GM15510 (cell line): ENCODE data around the gene NME2.

Experiments
- POLR2A ChIP-seq: IDR thresholded peaks from 3 replicates; pipeline ENCODE4 v1.6.1; 2011; ENCODE audit warnings: borderline replicate concordance; ENCODE audit not compliant: insufficient read length; ENCODE audit errors: extremely low read depth

Gene NME2

DNA sequence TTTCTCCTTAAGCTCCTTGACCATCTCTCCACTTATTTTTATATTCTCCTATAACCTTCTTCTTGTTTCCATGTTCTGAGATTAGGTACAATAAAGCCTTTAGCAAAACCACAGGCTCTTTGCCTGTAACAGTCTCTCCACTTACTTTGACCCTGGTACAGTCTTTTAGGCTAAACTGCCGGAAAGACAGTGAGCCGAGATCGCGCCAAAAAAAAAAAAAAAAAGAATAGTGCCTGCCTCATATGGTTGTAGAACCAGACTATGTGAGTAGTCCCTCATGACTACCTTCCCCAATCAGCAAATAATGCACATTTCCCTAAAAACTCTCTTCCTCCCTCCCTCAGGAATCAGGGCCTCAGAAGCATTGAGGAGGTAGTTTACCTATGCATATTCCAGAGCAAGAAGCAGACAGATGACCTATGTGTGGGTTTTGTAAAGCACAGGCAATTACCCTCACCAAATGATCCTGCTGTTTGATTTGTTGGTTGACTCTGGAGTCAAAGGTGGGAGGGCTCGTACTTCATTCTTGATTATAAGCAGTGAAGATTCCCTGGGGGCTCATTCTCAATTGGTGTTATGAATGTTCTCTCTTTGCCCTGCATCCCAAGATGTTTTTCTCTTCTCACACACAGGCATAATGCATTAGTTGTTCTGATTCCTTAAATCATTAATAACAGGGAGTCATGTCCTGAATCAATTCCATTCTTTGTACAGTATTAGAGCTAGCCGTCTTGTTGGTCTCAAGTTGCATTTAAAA lies 21.8 kb upstream of the NME2 start:
- TF ChIP-seq POLR2A = no peak

DNA sequence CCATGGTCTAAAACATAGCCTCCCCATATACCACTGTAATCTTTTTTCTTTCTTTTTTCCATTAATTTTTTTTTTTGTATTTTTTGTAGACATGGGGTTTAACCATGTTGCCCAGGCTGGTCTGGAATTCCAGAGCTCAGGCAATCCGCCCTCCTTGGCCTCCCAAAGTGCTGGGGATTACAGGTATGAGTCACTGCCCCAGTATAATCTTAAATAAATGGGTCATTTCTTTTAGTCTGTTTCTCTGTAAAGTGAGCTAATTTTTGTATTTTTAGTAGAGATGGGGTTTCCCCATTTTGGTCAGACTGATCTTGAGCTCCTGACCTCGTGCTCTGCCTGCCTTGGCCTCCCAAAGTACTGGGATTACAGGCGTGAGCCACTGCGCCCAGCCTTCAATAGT lies 18.6 kb upstream of the NME2 start:
- no peak for TF ChIP-seq POLR2A

DNA sequence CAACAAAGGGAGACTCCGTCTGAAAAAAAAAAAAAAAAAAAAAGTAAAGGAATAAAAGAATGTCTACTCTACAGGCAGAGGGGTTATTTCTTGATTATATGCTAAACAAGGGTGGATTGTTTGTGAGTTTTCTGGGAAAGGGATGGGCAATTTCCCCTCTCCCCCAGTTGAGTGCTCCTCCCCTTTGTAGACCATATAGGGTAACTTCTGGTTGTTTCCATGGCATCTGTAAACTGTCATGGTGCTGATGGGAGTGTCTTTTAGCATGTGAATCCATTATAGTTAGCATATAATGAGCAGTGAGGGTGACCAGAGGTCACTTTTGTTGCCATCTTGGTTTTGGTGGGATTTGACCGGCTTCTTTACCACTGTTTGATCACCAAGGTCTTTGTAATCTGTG lies 17.0 kb upstream of the NME2 start:
- no peak for TF ChIP-seq POLR2A

DNA sequence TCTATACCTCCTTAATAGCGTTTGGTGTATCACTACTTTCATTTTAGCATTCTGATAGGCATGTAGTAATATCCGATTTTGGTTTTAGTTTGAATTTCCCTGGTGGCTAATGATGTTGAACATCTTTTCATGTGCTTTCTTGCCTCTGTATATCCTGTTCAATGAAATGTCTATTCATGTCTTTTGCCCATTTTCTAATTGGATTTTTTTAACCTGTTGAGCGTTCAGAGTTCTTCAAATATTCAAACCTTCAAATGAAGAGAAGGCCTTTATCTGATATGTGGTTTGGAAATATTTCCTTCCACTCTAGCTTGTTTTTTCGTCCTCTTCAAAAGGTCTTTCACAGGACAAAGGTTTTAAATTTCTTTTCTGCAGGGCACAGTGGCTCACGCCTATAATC lies 15.3 kb upstream of the NME2 start:
- no peak for TF ChIP-seq POLR2A

DNA sequence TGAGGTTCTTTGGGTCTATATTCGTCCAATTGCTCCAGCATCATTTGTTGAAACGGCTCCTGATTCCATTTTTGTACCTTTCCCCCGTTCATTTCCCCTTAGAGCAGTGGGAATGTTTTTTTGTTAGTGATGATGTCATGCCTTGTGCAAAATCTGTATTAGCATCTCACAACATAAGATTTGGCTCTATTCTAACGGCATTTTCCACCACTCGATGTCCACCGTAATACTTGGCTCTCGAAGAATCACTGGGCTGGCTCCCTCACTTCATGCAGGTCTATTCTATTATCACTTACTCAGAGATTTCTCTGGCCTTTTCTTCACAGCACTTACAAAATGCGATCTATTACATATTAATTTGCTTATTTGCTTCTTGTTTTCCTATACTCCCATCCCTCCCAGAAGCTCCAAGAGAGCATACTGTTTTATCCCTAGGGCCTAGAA lies 13.4 kb upstream of the NME2 start:
- TF ChIP-seq POLR2A = no peak

DNA sequence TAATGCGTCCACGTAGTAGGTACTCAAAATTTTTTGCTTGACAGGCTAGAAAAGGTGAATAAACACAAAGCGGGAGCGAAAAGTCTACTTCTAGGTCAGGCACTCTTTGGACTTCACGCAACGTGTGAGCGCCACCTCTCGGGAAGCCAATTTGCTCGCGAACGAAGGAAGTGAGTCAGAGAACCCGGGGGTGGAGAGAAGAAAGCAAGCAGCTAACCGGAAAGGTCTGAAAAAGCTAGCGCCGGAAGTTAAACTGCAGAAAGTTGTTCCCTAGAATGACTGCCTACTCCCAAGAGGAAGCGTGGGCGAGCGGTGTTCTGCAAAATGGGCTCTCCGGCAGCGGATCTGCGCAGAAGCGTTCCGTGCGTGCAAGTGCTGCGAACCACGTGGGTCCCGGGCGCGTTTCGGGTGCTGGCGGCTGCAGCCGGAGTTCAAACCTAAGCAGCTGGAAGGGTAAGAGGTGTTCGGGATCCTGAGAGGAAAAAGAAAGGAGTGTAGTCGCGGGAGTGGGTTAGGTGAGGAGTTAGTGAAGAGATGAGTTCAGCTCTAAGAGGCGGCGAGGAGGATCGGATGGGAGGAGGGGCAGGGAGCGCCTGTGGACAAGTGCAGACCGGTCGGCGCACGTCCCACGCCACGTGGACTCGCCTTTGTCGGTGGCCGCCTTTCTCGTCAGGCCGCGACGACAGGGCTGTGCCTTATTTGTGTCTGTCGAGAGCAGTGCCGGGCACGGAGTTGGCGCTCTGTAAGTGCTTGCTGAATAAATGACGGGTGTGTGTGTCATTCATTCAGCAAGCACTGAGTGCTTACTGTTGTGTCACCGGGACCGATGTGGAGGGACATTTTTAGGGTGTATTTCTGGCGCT lies 12.8 kb upstream of the NME2 start, which contains the start of gene NME1:
TSS of gene NME1 (plus strand) at position 350 of the 863 bp plus-strand sequence. CDS start 2,096 bp downstream, outside the sequence.
- peak; percentile 82 for TF ChIP-seq POLR2A

DNA sequence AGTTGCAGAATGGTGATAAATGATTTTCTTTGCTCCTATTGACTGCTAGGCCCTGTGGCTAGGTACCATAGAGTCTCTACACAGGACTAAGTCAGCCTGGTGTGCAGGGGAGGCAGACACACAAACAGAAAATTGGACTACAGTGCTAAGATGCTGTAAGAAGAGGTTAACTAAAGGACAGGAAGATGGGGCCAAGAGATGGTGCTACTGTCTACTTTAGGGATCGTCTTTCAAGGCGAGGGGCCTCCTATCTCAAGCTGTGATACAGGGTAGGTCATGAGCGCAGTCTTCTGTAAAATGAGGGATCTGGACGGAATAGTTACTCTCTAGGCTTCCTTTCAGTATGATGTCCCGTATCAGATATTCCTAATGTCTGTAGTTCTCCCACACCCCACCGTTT lies 12.0 kb upstream of the NME2 start:
- TF ChIP-seq POLR2A = no peak

DNA sequence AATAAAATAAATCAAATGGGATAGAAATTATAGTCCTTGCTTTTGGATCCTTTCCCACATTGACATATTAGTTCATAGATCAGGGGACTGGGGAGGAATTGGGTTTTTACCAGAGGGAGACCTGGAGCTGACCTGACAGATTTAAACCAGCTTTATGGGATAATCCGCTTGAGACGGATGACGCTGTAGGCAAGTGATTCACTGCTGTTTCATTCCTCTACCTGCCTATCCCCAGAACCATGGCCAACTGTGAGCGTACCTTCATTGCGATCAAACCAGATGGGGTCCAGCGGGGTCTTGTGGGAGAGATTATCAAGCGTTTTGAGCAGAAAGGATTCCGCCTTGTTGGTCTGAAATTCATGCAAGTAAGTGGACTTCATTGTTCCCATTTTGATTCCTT lies 10.8 kb upstream of the NME2 start:
- no peak for TF ChIP-seq POLR2A

DNA sequence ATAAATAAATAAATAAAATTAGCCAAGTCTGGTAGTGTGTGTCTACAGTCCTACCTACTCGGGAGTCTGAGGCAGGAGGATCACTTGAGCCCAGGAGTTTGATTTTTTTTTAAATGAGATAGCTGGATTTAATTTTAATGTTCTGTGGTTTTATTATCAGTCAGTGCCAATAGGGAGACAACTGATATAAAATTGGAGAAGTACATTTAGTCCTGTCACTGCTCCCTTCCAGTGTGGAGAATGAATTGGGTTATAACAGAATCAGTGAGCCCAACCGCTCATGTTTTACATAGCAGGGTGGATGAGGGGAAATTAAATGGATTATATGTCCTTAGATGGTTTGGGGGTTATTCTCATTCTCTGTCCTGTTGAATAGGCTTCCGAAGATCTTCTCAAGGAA lies 6.6 kb upstream of the NME2 start:
- no peak for TF ChIP-seq POLR2A

DNA sequence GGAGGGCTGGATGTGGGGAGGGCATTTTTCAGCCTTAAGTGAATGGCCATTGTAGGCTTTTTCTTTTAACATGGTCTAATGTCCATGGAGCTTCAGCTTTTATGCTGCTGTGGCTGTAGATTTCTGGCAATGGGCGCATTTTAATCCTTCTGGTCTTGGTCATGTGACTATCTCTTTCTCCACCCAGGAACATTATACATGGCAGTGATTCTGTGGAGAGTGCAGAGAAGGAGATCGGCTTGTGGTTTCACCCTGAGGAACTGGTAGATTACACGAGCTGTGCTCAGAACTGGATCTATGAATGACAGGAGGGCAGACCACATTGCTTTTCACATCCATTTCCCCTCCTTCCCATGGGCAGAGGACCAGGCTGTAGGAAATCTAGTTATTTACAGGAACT lies 4.7 kb upstream of the NME2 start:
- no peak for TF ChIP-seq POLR2A

DNA sequence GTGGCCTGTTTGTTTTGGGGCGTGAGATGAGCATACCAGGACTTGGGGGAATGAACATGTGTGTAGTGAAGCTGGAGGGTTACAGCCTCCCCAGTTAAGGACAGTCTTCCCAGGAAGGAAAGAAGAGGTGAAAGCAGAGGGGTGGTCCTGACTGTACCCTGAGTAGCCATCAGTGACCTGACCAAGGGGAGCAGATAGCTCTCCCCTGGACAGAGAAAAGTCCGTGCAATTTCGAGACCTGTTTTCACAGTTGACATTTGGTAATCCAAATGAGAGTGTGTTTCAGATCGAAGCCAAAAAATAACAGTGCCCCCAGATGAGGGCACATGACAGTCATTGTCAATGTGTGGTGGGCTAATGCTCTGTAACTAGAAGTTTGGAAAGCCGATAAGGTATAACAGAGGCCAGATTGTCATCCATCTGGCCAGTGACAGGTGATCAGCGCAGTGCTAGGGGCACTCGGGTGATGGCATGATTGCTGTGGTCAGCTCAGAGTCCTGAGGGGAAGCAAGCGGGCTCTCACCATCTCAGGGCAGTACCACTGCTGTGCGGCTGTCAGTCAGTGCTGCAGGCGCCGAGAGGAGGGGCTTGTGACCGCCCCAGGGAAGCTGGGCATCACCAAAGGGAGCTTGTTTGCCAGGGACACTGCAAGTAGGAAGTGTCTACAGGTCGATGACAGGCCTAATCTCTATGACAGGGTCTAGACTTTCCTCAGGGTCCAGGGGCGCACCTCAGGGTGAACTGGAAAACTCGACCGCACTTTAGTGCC lies 1.1 kb upstream of the NME2 start:
- TF ChIP-seq POLR2A = no peak

DNA sequence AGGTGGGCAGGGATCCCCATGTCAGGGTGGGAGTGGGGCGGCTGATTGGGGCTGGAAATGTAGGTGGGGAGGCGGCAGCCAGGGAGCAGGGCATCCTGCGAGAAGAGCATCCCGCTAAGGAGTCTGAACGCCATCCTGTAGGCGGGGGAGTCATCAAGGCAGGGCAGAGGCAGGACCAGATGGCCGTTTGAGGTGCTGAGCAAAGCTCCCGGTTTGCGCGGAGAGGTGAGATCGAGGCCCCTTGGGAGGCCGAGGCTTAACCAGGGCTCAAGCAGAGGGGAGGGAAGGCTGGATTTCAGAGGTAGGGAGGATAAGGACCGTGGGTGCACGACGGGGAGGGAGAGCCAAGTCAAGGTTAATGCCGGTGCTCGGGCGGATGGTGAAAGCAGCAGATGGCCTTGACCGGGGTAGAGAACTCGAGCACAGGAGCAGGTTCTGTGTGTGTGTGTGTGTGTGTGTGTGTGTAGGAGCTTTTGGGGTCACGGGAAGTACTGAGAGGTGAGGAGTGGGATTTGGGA lies 472 bp upstream of the NME2 start:
- TF ChIP-seq POLR2A = no peak

DNA sequence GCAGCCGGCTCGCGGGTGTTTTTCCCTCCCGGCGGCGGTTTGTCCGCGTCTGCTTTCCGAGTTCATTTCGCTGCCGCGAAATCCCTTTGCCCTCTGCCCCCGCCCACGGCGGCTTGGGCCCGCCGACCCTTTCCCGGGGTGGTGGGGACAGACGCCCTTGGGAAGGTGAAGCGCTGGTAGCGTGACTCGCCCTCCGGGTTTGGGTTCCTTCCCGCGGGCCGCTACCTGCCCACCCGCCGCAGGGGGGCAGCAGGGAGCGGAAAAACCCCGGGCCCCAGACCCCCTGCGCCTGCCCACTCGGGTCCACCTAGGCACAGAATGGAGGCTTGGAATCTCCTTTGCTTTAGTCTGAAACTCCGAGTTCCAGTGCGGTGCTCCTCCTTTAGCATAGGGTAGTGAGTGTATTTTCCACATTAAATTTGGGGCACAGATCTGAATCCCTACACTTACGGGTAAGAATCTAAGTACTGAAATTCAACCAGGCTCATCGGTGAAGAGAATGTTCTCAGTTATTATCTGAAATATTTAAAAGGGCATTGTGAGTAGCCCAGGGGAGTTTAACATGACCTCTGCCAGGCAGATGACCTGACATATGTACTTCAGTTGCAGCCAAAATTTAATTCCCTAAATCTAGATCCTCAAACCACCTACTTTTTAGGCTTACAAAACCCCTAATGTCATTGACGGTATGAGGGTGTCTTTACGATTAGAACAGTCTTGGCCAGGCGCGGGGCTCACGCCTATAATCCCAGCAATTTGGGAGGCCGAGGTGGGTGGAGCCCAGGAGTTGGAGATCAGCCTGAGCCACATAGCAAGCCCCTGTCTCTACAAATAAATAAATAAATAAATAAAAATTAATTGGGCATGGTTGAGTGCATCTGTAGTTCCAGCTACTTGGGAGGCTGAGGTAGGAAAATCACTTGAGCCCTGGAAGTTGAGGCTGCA lies 1.0 kb downstream of the NME2 start:
- TF ChIP-seq POLR2A = no peak

DNA sequence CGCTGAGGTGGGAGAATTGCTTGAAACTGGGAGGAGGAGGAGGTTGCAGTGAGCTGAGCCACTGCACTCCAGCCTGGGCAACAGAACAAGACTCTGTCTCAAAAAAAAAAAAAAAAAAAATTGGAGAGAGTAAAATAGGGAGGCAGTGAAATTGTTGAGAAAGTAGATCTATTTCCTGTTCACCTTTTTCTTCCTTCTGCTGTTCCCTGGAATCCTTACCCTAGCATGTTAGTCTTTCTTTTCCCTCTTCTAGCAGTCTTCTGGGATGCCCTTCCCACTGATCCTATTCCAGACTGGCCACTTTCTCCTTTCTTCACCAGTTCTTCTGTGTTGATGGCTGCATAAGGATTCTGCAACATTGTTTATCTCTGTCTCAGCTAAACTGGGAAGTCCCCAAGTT lies 3.1 kb downstream of the NME2 start:
- TF ChIP-seq POLR2A = no peak
